Cardiac muscle cell (in vitro differentiated cells and primary cell): Measurements from ENCODE around the gene SIAH3. TPM values are rescaled to one million over a fixed set of nuclear protein-coding genes. Genes with fewer than 3 reads are reported as not detected.

ENCODE experiments used
- DNase-seq, 2 donors: peaks; one replicate each; pipeline versions ENCODE4 v3.0.0 to v3.0.0-alpha.2; 2010 to 2017; ENCODE audit warnings: low read depth in 1 of 2, low spot score in 1 of 2
- H3K27ac ChIP-seq: fragments of 200-600 bp; sonication (generic); 2 replicates; pipeline ENCODE4 v1.5.1; 2016
- H3K27me3 ChIP-seq: fragments of 200-600 bp; sonication (generic); 2 replicates; pipeline ENCODE4 v1.6.0; 2016; ENCODE audit warnings: control low read depth
- H3K36me3 ChIP-seq: fragments of 200-600 bp; sonication (generic); 2 replicates; pipeline ENCODE4 v1.5.1; 2016; ENCODE audit warnings: control low read depth
- H3K4me1 ChIP-seq: fragments of 200-600 bp; sonication (generic); 2 replicates; pipeline ENCODE4 v1.8.1; 2017; ENCODE audit warnings: low read depth, mild to moderate bottlenecking, mixed run types
- H3K4me3 ChIP-seq: fragments of 200-600 bp; sonication (generic); 2 replicates; pipeline ENCODE4 v1.5.1; 2016; ENCODE audit warnings: mild to moderate bottlenecking
- H3K9me3 ChIP-seq: fragments of 200-600 bp; sonication (generic); 2 replicates; pipeline ENCODE4 v1.5.1; 2017; ENCODE audit warnings: low read depth, mild to moderate bottlenecking, control low read depth
- polyA plus RNA-seq: library from polyadenylated mRNA; unstranded; fragments of >200 nt; fragmentation: Nextera tagmentation; extraction: Ambion mirVana; gene quantifications from 2 replicates; pipeline ENCODE4 v1.2.1, GENCODE V29; 2016
- total RNA-seq: library from RNA; depleted of rRNA; stranded (reverse); fragments of >200 nt; gene quantifications from 2 replicates; pipeline ENCODE4 v1.2.3, GENCODE V29; 2016
- TF ChIP-seq, protein P1 (sequence below): IDR thresholded peaks from 2 replicates; pipeline ENCODE4 v1.5.1; 2012; ENCODE audit warnings: low read depth, mild to moderate bottlenecking, low read length

The SIAH3 gene
- total and polyA plus RNA-seq, 2 experiments from 2014 or later: 1.3 to 3.9 TPM

GRCh38 chr13:45776748-45777147 lies 74.8 kb downstream of the SIAH3 start:
- Histone ChIP-seq H3K36me3 (no peaks in the 10 kb centered on the region), H3K27ac (no peak overlapping the region), H3K27me3 (peaks cover 14% of the 10 kb centered on the region), H3K4me3 (no peak overlapping the region), H3K4me1 (no peaks in the 10 kb centered on the region), H3K9me3 (no peaks in the 10 kb centered on the region)
- no peak for DNase-seq
- TF ChIP-seq, protein P1, sequence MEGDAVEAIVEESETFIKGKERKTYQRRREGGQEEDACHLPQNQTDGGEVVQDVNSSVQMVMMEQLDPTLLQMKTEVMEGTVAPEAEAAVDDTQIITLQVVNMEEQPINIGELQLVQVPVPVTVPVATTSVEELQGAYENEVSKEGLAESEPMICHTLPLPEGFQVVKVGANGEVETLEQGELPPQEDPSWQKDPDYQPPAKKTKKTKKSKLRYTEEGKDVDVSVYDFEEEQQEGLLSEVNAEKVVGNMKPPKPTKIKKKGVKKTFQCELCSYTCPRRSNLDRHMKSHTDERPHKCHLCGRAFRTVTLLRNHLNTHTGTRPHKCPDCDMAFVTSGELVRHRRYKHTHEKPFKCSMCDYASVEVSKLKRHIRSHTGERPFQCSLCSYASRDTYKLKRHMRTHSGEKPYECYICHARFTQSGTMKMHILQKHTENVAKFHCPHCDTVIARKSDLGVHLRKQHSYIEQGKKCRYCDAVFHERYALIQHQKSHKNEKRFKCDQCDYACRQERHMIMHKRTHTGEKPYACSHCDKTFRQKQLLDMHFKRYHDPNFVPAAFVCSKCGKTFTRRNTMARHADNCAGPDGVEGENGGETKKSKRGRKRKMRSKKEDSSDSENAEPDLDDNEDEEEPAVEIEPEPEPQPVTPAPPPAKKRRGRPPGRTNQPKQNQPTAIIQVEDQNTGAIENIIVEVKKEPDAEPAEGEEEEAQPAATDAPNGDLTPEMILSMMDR: no peak

GRCh38 chr13:45775401-45775963 lies 76.1 kb downstream of the SIAH3 start:
- TF ChIP-seq, protein P1: no peak
- no peaks in the 10 kb centered on the region for H3K36me3 ChIP-seq
- H3K27me3 ChIP-seq: peaks cover 11% of the 10 kb centered on the region
- no peaks in the 10 kb centered on the region for H3K9me3 ChIP-seq
- no peaks in the 10 kb centered on the region for H3K4me1 ChIP-seq
- H3K27ac ChIP-seq: no peak overlapping the region
- H3K4me3 ChIP-seq: no peak overlapping the region
- DNase-seq: no peak

DNA sequence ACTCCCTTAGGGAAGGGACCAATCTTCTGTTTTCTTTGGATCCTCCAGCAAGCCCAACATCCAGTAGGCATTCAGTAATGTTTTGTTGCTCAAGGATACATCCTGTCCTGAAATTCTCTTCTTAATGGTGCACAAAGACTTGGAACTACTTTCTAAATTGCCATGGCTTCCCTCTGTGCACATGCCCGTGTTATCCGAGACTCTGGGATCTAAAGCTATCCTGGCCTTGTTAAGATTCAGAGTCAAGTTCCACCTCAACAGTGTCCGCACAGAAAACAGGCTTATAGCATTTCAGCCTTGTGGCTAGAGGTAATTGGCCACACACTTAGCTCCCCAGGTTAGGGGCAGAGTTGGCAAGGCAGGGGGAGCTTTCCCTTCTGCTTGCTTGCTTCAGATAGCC lies 77.6 kb downstream of the SIAH3 start:
- Histone ChIP-seq H3K4me3 (no peak overlapping the region), H3K27ac (no peak overlapping the region), H3K27me3 (peaks cover 15% of the 10 kb centered on the region), H3K4me1 (peaks cover 9% of the 10 kb centered on the region), H3K9me3 (no peaks in the 10 kb centered on the region), H3K36me3 (no peaks in the 10 kb centered on the region)
- no peak for DNase-seq
- TF ChIP-seq, protein P1: no peak

DNA sequence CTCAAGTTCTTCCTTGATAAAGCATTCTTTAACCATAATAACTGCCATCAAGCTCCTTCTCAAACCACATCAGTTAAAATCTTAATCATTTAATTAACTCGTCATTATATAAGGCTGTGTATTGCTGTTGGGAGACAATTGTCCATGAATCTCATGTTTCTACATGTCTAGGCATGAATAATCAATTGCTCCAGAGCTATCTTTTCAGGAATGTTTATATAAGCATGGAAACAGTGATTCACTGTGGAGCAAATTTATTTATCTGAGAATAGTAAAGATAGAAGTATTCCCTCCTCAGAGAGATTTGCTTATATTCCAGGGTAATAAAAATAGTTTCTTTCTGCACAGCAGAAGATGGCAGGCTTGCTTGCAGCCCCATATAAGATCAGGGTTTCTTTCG lies 78.3 kb downstream of the SIAH3 start:
- peaks cover 15% of the 10 kb centered on the region for H3K27me3 ChIP-seq
- no peak for DNase-seq
- no peaks in the 10 kb centered on the region for H3K9me3 ChIP-seq
- H3K27ac ChIP-seq: no peak overlapping the region
- TF ChIP-seq, protein P1: no peak
- H3K4me1 ChIP-seq: peaks cover 15% of the 10 kb centered on the region
- no peak overlapping the region for H3K4me3 ChIP-seq
- H3K36me3 ChIP-seq: no peaks in the 10 kb centered on the region

GRCh38 chr13:45770886-45771285 lies 80.7 kb downstream of the SIAH3 start:
- Histone ChIP-seq H3K4me3 (no peak overlapping the region), H3K9me3 (no peaks in the 10 kb centered on the region), H3K27me3 (peaks cover 8% of the 10 kb centered on the region), H3K27ac (no peak overlapping the region), H3K4me1 (peaks cover 18% of the 10 kb centered on the region), H3K36me3 (no peaks in the 10 kb centered on the region)
- TF ChIP-seq, protein P1: no peak
- no peak for DNase-seq
